ENCODE results near the gene NEDD9.

Gene NEDD9

GRCh38 chr6:11217360-11218101 is 14.9 kb downstream of the NEDD9 start:
- no peak for DNase-seq

- no peak for DNase-seq
Measured at GRCh38 chr6:11215773-11216172, 16.7 kb downstream of the NEDD9 start.

DNA sequence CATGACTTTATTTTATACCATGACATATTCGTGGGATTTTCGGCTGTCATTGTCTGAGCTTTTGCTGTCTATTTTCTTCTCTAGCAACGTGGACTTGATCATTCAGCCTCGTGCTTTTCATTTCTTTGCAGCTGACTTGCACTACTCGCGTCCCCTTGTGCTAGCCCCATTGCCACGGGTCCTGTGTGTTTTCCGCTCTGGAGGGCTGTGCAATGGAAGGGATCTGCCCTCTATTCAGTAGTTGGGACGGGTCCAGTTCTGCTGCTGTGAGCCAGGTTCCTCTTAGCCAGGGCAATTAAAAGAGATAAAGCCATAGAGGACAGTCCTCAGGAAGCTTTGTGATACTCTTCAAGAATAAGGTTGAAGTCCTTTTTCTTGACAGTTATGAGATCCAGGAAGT is 17.6 kb downstream of the NEDD9 start:
- DNase-seq, result no peak

GRCh38 chr6:11214084-11214833 is 18.2 kb downstream of the NEDD9 start:
- DNase-seq, result no peak

DNA sequence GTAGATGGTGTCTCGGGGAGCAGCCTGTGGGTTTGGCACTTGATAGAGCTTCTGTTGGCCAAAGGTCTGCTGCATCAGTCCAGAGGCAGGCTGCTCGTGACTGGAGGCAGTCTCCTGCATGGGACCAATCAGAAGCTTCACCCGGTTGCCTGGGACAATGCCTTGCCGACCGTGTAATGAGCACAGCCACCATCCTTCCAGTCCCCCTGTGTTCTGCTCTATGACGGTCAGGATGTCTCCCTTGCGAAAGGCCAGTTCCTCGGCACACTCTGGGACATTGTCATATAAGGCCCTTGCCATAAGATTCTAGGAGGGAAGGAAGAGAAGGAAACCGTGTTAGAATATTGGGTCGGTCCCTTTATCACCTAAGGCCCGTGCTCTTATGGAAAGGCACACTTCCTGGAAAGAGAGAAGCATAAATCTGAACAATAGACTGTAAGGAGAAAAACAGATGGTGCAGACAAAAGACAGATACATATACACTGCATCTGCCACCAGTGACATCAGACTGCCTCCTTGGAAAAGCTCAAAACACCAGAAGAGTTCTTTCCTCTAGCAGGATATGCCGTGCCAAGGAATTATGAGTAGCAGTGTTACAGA is 18.9 kb downstream of the NEDD9 start:
- DNase-seq, result no peak

GRCh38 chr6:11212664-11213063 is 19.8 kb downstream of the NEDD9 start:
- no peak for DNase-seq

DNA sequence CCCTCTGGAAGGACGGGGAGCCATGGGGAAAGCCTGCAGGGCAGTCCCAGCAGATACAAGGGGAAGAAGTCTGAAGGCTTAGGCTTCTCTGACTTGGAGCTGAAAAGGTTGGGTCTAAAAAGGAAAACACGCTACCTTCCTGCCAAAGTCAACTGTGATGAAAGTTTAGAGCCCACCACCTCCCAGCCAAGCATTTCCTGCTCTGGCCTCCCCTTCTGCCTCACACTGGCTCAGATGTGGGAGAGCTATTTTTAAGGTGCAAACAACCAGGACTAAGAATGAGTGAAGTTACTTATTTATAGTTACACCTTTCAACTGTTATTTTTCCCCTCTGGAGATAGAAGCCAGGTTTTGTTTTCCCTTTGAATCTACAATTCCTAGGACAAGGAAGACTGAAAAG is 21.2 kb downstream of the NEDD9 start:
- no peak for DNase-seq

GRCh38 chr6:11210386-11211138 is 21.9 kb downstream of the NEDD9 start:
- DNase-seq, result no peak

- DNase-seq, result no peak
Measured at GRCh38 chr6:11209906-11210305, 22.6 kb downstream of the NEDD9 start.

- no peak for DNase-seq
Measured at GRCh38 chr6:11209369-11209768, 23.1 kb downstream of the NEDD9 start.

DNA sequence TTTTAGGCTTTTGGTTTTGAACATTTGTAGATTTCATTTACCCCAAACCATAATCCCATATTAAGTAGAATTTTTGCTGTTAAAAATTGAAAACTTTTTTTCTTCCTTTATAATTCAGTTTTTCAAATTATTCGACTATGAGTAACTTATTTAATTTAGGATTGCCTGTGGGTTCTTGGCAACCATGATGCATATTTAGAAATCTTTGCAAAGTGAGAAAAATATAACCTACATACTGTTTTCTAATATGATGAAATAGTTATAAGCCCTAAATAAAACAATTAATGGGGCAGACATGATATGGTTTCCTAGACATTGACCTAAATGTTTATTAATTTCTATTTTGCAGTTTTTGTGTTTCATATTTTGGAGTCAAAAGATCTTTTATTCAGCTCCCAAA is 23.6 kb downstream of the NEDD9 start:
- DNase-seq, result no peak

DNA sequence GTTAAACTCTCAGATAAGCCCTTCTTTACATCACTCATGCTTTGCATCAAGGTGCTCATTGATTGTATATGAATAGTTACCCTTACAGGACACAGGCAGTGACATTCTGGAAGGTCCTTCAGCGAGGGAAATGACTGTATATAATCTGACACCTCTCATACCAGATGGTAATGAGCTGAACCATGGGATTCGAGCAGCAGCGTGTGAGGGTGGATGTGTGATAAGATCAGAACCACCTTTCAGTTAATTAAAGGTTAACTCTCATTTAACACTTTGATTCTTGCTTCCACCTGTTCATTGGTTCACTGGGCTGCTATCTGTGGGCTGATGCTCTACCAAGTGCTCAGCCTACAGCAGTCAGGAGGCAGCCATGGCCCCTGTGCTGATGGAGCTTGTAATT is 24.2 kb downstream of the NEDD9 start:
- DNase-seq, result no peak

DNA sequence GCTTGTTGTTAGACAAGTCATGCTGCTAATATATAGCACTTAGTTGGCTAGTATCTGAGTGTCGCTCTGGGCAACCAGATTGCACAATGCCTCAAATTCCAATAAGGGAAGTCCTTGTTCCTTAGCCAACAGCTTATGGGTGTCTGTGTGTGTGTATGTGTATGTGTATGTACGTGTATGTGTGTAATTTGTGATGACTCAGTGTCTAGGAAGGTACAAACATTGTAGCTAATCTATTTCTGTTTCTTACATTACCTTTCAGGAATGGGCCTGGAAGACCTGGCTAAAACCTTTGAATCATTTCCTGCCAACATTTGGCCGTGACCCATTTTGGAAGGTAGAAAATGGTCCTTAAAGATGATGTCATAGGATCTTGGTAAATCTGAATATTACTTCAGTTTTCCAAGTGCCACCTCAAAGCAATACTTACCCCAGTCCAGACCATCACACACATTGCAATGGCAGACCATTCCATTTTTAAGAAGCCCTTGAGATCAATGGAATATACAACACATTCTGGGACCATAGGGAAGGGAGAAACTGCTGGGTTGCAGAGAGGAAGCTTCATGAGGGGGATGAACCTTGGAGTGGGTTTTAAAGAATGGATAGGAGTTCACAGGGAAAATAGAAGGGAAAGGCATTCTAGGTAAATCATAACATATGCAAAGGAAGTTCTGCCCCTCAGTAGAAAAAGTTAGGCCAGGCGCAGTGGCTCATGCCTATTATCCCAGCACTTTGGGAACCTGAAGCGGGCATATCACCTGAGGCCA is 25.1 kb downstream of the NEDD9 start:
- DNase-seq, result no peak

- DNase-seq, result no peak
Measured at GRCh38 chr6:11206576-11206975, 25.9 kb downstream of the NEDD9 start.

DNA sequence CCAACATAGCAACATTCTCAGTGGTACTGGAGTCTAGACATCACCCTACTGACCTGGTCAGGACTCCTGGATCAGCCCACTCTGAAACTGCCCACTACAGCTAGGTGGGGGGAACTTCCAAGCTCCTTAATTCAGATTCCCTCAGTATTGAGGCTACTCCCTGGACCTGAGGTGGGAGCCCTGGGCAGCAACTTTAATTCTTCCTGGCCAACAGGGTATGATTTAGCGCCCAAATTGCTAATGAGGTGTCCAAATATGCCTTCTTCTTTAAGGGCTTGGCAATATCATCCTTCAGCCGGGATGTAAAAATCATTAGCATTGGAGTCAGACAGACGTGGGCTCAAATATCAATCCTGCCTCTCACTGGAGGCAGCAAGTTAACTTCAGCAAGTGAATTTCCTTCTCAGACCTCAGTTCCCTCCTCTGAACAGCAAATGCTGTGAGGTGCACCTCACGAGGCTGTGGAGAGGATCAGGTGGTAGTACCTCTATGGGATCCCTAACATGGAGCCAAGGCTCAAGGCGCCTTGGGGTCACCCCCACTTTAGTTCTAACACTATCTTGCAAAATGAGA is 27.6 kb downstream of the NEDD9 start:
- no peak for DNase-seq

- DNase-seq, result no peak
Measured at GRCh38 chr6:11204005-11204399, 28.5 kb downstream of the NEDD9 start.

GRCh38 chr6:11203306-11204004 is 29.0 kb downstream of the NEDD9 start:
- no peak for DNase-seq

DNA sequence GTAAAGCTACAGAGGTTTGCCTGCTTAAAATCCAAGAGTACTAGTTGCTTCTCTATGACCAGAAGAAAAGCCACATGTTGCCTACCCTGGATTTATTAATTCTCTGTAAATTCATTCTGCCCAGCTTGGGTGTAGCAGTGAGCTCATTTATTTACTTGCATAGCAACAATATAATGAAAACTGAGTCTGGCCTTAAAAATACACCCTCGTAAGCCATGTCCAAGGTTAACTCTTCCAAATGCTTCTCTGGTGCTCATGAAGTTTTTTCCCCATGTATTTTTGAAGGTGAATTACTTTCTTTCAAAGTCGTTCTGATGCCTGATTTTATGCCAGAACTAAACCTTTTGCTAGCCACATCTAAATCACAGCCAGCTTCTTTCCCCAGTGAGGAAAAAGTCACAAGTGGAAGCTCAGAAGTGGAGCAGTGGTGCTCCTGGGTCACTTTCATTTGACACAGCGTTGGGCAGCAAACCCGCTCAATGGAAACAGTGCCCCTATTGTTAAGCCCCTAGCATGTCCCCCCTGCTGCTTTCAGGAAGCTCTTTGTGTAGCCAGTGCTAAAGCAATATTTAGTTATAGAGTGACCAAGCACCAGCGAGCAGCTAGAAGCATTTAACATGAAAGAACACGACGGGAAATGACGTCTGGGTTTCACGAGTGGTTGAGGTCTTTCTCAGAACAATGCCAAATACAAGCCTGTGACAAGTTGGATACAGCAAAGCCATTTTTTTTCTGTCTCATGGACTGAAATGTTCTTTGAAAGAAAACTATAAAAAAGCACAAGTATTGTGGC is 29.8 kb downstream of the NEDD9 start:
- DNase-seq, result no peak

GRCh38 chr6:11201772-11202512 is 30.5 kb downstream of the NEDD9 start:
- DNase-seq, result no peak

GRCh38 chr6:11201015-11201414 is 31.5 kb downstream of the NEDD9 start:
- no peak for DNase-seq

All from activated CD8-positive, alpha-beta memory T cell treated with anti-CD3 and anti-CD28 coated beads, Interleukin-2, amount 50 U/mL, for 4 hours (primary cell).